A549 treated with ZK216348 at 1 μM for 4 hours (cell line): ENCODE results near the gene ITGAV. TPM values are rescaled to one million over a fixed set of nuclear protein-coding genes. Genes with fewer than 3 reads are reported as not detected.

Experiments used
- total RNA-seq: library from RNA; stranded (reverse); fragments of 200-300 nt; extraction: Qiagen RNA extraction; gene quantifications from 5 replicates; pipeline ENCODE4 v1.2.3, GENCODE V29; 2022; ENCODE audit warnings: low read depth

Gene ITGAV
- total RNA-seq, result 45.2 to 97.0 TPM (median 73.3 TPM) in 5 replicates

GRCh38 chr2:186589612-186590349 is at the start of gene ITGAV:
ITGAV (plus strand) TSS chr2:186590056; CDS start chr2:186590339, 283 bp downstream.

Other genes starting within 250 kb of the ITGAV start
- 72.0 to 125 TPM (median 81.0 TPM) in 5 replicates for gene ZC3H15, start 103.8 kb upstream of the ITGAV start, total RNA-seq
- gene FAM171B, start 104.0 kb downstream of the ITGAV start, total RNA-seq, result 0.98 to 2.0 TPM (median 1.9 TPM) in 5 replicates